Lower leg skin (tissue), 3 donors: ENCODE results near the gene RFX2.

Experiments used
- POLR2A ChIP-seq, 2 donors: fragments of 450-650 bp; IDR thresholded peaks; one replicate each; pipeline ENCODE4 v1.6.1; 2016 to 2017; ENCODE audit warnings: antibody characterized with exemption in 2 of 2, mild to moderate bottlenecking in 1 of 2, moderate library complexity in 1 of 2
- TF ChIP-seq, protein P1 (sequence below), 3 donors: fragments of 450-650 bp; IDR thresholded peaks; one replicate each; pipeline ENCODE4 v1.5.1; 2016; ENCODE audit warnings: antibody characterized with exemption in 3 of 3, mild to moderate bottlenecking in 3 of 3, moderate library complexity in 2 of 3

DNA sequence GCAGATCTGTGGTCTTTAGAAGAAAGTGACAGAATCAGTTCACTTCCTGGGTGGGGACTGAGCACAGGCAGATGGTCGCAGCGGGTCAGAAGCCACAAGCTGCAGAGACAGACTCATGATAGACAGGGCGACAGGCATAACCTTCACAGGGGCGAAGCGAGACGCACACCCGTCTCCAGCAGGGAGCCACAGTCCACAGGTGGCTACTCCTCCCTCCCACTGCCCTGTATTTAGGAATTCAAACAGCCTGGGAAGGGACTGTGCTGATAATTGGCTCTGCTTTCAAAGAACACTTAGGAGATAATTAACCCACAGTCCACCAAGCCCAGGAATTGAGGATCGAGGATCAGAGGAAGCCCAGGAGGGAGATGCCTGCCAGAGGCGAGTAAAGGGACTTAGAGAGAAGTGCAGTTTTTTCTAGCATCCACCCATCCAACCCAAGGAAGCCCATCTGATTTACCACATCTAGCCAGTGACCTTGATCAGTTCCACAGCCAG, 23.2 kb downstream of the RFX2 start:
- no peak for TF ChIP-seq POLR2A (IDR thresholded peaks at IDR 0.05)
- TF ChIP-seq, protein P1, sequence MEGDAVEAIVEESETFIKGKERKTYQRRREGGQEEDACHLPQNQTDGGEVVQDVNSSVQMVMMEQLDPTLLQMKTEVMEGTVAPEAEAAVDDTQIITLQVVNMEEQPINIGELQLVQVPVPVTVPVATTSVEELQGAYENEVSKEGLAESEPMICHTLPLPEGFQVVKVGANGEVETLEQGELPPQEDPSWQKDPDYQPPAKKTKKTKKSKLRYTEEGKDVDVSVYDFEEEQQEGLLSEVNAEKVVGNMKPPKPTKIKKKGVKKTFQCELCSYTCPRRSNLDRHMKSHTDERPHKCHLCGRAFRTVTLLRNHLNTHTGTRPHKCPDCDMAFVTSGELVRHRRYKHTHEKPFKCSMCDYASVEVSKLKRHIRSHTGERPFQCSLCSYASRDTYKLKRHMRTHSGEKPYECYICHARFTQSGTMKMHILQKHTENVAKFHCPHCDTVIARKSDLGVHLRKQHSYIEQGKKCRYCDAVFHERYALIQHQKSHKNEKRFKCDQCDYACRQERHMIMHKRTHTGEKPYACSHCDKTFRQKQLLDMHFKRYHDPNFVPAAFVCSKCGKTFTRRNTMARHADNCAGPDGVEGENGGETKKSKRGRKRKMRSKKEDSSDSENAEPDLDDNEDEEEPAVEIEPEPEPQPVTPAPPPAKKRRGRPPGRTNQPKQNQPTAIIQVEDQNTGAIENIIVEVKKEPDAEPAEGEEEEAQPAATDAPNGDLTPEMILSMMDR (IDR thresholded peaks at IDR 0.05), result no peak
